ENCODE results near the gene SYT7. TPM values are rescaled to one million over a fixed set of nuclear protein-coding genes. Genes with fewer than 3 reads are reported as not detected.

Gene SYT7
- total and polyA plus RNA-seq, 8 donors, result 4.3 to 59.4 (median 12.5) TPM

DNA sequence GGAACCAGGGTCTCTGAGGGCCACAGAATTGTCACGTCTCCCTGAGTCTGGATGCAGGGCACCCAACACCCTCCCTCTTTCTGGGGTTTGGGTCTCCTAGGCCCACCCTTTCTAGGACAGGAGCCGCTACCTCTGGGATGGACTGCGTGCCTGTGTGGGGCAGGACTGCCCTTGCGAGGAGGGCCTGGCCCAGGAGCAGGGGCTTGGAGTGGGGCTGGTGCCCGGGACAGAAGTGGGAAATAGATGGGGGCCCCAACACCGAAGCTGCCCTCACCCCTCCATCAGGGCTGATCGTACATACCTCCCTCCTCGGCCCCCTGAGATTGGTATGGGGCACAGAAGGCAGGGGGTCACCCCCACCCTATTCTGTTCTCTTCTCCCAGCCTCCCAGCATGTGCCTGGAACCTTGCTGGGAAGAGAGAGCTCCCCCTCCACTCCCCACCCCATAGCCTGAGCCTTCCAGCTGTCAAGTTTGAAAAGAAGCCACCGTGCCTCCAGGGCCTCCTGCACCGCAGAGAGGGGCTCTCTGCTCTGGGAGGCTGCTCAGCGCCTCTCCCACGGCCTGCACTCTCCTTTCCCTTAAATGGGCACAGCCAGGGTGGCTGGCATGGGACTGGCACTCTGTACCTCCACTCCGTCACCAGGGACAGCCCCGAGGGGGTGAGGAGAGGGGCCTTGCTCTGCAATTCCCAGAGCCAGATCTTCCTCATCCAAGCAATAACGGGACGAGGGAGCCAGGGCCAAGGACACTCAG lies 70.5 kb downstream of the SYT7 start:
- DNase-seq, result peak in 1 of 6 donors; percentile 65
- no peaks in the 10 kb centered on the region for H3K36me3 ChIP-seq
- FAIRE-seq, result no peak
- H3K27me3 ChIP-seq, result peaks cover 0 to 4% (median 0%) of the 10 kb centered on the region in 4 donors
- ATAC-seq, result no peak
- TF ChIP-seq, protein P1, sequence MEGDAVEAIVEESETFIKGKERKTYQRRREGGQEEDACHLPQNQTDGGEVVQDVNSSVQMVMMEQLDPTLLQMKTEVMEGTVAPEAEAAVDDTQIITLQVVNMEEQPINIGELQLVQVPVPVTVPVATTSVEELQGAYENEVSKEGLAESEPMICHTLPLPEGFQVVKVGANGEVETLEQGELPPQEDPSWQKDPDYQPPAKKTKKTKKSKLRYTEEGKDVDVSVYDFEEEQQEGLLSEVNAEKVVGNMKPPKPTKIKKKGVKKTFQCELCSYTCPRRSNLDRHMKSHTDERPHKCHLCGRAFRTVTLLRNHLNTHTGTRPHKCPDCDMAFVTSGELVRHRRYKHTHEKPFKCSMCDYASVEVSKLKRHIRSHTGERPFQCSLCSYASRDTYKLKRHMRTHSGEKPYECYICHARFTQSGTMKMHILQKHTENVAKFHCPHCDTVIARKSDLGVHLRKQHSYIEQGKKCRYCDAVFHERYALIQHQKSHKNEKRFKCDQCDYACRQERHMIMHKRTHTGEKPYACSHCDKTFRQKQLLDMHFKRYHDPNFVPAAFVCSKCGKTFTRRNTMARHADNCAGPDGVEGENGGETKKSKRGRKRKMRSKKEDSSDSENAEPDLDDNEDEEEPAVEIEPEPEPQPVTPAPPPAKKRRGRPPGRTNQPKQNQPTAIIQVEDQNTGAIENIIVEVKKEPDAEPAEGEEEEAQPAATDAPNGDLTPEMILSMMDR (IDR thresholded peaks at IDR 0.05), result no peak
- WGBS, 2 donors, result 72 to 79% methylated on average over 16 of the region's 16 CpGs
- no peak overlapping the region for H3K27ac ChIP-seq
- H3K9me3 ChIP-seq, result no peaks in the 10 kb centered on the region
- peaks cover 0 to 10% (median 4%) of the 10 kb centered on the region in 3 donors for H3K4me1 ChIP-seq
- intact Hi-C loops (cut with DNase I), result no loop called here
- no peak overlapping the region for H3K4me3 ChIP-seq

DNA sequence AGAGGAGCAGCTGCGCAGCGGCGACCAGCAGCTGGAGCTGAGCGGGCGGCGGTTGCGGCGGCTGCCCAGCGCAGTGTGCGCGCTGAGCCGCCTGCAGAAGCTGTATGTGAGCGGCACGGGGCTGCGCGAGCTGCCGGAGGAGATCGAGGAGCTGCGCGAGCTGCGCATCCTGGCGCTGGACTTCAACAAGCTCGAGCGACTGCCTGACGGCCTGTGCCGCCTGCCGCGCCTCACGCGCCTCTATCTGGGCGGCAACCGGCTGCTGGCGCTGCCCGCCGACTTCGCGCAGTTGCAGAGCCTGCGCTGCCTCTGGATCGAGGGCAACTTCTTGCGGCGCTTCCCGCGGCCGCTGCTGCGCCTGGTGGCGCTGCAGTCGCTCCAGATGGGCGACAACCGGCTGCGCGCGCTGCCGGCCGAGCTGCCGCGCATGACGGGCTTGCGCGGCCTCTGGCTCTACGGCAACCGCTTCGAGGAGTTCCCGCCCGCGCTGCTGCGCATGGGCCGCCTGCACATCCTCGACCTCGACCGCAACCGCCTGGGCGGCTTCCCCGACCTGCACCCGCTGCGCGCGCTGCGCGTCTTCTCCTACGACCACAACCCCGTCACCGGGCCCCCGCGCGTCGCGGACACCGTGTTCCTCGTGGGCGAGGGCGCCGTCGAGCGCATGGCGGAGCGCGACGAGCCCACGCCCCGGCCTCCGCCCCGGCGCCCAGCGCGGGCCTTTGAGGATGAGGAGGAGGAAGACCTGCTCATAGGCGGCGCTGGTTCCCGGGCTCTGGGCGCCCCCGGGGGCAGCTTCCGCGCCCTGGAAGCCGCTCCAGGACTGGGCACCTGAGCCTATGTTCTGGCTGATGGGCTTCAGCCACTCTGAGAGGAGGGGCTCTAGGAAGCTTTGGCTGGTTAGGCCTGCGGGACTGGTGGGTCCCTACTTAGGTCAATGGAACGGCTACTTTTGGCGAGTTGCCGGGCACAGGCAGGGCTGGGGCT lies 71.5 kb downstream of the SYT7 start:
- FAIRE-seq, result no peak
- Histone ChIP-seq H3K27ac (no peak overlapping the region), H3K4me3 (peak overlapping the region in 2 of 4 donors; percentile 10 to 37)

GRCh38 chr11:61507962-61508861 lies 72.7 kb downstream of the SYT7 start, which contains the start of gene LRRC10B:
TSS of gene LRRC10B (plus strand) at chr11:61508749. CDS start at chr11:61508999, 250 bp downstream.
- intact Hi-C loops (cut with DNase I), result no loop called here
- no peaks in the 10 kb centered on the region for H3K36me3 ChIP-seq
- H3K27me3 ChIP-seq, result peaks cover 0 to 4% (median 0%) of the 10 kb centered on the region in 4 donors
- 5 to 8% methylated on average over 42 to 74 of the region's 74 CpGs for WGBS, 2 donors
- FAIRE-seq (no peak), DNase-seq (peak in 2 of 6 donors; percentile 70 to 73), ATAC-seq (peak in 3 of 4 donors; percentile 33 to 50 (median 37))
- H3K4me3 ChIP-seq, result peak within 1 kb of the TSS in 2 of 4 donors; percentile 10 to 37
- peaks cover 0 to 10% (median 4%) of the 10 kb centered on the region in 3 donors for H3K4me1 ChIP-seq
- H3K9me3 ChIP-seq, result no peaks in the 10 kb centered on the region
- TF ChIP-seq, protein P1 (IDR thresholded peaks at IDR 0.05), result no peak
- H3K27ac ChIP-seq, result no peak within 1 kb of the TSS

More for the DNA sequence above, 71.5 kb downstream of the SYT7 start:
- intact Hi-C loops (cut with DNase I), result no loop called here
- DNase-seq (peak; percentile 45 to 89 (median 72)), ATAC-seq (peak; percentile 82 to 92 (median 90))
- H3K27me3 ChIP-seq, result peaks cover 0 to 4% (median 0%) of the 10 kb centered on the region in 4 donors
- peaks cover 0 to 10% (median 4%) of the 10 kb centered on the region in 3 donors for H3K4me1 ChIP-seq
- no peaks in the 10 kb centered on the region for H3K36me3 ChIP-seq
- H3K9me3 ChIP-seq, result no peaks in the 10 kb centered on the region
- TF ChIP-seq, protein P1 (IDR thresholded peaks at IDR 0.05), result peak; percentile 18 to 56 (median 40)
- WGBS, 2 donors, result 6 to 7% methylated on average over 89 to 117 of the region's 117 CpGs

DNA sequence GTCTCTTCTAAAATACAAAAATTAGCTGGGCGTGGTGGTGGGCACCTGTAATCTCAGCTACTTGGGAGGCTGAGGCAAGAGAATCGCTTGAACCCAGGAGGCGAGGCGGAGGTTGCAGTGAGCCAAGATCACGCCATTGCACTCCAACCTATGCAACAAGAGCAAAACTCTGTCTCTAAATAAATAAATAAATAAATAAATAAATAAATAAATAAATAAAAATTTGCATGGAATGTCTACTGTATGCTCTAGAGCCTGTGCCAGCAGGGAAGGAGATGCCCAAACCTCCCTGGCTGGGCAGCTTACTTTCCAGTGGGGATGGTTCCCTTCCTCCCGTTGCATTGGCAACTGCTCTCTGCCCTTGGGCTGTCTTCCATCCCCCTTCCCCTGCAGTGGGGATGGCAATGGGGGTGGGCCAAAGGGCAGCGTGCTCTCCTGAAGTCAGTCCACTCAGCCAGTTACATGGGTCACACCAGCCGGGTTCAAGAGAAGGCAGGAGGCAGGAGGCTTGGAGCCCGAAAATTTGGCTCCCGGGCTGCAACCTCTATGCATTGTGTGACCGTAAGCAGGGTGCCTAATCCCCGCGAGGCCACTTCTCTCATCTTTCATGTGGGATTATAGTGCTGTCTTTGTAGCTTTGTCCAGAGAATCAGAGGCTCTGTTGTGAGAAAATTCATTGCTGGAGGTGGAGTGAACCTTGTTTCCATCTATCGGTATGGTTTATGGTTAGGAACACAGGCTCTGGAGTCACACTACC lies 73.7 kb downstream of the SYT7 start:
- peak in 1 of 6 donors; percentile 31 for DNase-seq
- no peak overlapping the region for H3K4me3 ChIP-seq
- WGBS, 2 donors, result 61 to 70% methylated on average over 14 of the region's 14 CpGs

More for the DNA sequence above, 73.7 kb downstream of the SYT7 start:
- FAIRE-seq, result no peak
- TF ChIP-seq, protein P1 (IDR thresholded peaks at IDR 0.05), result no peak
- no peaks in the 10 kb centered on the region for H3K9me3 ChIP-seq
- ATAC-seq, result no peak
- no peaks in the 10 kb centered on the region for H3K36me3 ChIP-seq
- H3K27me3 ChIP-seq, result peaks cover 0 to 4% (median 0%) of the 10 kb centered on the region in 4 donors
- peaks cover 0 to 10% (median 4%) of the 10 kb centered on the region in 3 donors for H3K4me1 ChIP-seq
- intact Hi-C loops (cut with DNase I), result no loop called here
- H3K27ac ChIP-seq, result no peak overlapping the region
